Sigmoid colon (tissue), 4 donors: ENCODE measurements around the gene ZNF512B.

Experiments
- CTCF ChIP-seq, 4 experiments: fragments of 450-650 bp in 3 of 4; fragments of 200-600 bp in 1 of 4; IDR thresholded peaks; one replicate each; pipeline ENCODE4 v1.5.1; 2016 to 2019; ENCODE audit warnings: antibody characterized with exemption in 4 of 4, mild to moderate bottlenecking in 3 of 4, moderate library complexity in 2 of 4
- POLR2A ChIP-seq, 2 donors: fragments of 450-650 bp; IDR thresholded peaks; one replicate each; pipeline ENCODE4 v1.6.1; 2016; ENCODE audit warnings: antibody characterized with exemption in 2 of 2, mild to moderate bottlenecking in 2 of 2, moderate library complexity in 2 of 2
- POLR2AphosphoS5 ChIP-seq, 4 donors: sonication (generic); formaldehyde crosslinking; IDR thresholded peaks; one replicate each; pipeline ENCODE4 v1.6.1; 2017; ENCODE audit warnings: antibody characterized with exemption in 4 of 4

- TF ChIP-seq CTCF (IDR thresholded peaks at IDR 0.05) (no peak), POLR2AphosphoS5 (IDR thresholded peaks at IDR 0.05) (no peak), POLR2A (IDR thresholded peaks at IDR 0.05) (no peak)
Measured at GRCh38 chr20:63974402-63975200, 4.9 kb upstream of the ZNF512B start.
